Erythroblast (primary cell): ENCODE data around the gene TCERG1L.

Source experiments
- DNase-seq, 2 experiments: peaks; one replicate each; lab custom pipeline; 2025; lab: John Stamatoyannopoulos, UW
- GATA1 ChIP-seq: IDR thresholded peaks from 2 replicates; pipeline ENCODE4 v1.6.1; 2011; ENCODE audit warnings: low read depth, mild to moderate bottlenecking, control low read depth, low read length, moderate library complexity
- POLR2A ChIP-seq: IDR thresholded peaks from 2 replicates; pipeline ENCODE4 v1.6.1; 2011; ENCODE audit warnings: mild to moderate bottlenecking, low read length

Gene TCERG1L

GRCh38 chr10:131310142-131310541, 1.4 kb downstream of the TCERG1L start:
- TF ChIP-seq GATA1 (no peak), POLR2A (no peak)
- no peak for DNase-seq

DNA sequence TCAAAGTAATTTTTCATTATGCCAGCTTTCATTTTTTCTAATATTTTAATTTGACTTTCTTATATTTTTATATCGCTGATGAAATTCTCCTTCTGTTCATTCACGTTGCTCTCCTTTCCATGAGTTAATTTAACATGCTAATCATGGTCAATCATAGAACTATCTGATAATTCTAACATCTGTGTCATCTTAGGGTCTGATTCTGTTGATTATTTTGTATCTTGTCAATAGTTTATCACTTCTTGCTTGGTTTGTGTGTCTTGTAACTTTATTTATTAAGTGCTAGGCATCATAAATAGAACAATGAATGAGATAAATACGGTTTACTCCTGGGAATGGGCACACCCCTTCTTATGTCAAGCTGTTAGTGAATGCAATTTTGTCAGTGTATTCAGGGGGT, 11.0 kb downstream of the TCERG1L start:
- DNase-seq: no peak
- TF ChIP-seq POLR2A (no peak), GATA1 (no peak)

DNA sequence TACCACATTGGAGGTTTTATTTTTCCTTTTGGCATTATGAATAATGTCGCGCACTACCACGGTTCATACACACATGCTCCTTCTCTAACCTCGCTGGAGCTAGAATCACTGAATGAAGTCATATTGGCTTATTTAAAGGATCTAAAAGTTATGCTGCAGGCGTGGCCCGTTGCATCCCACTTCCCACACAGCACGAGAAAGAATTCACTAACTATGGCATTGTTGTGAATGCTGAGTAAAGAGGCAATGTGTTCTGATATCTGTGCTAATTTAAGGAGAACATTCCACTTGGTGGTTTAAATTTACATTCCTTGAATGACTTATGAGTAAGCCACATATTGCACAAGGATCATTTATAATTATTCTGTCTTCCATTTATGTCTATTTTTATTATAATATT, 20.7 kb downstream of the TCERG1L start:
- no peak for DNase-seq
- TF ChIP-seq GATA1: no peak
- no peak for TF ChIP-seq POLR2A

DNA sequence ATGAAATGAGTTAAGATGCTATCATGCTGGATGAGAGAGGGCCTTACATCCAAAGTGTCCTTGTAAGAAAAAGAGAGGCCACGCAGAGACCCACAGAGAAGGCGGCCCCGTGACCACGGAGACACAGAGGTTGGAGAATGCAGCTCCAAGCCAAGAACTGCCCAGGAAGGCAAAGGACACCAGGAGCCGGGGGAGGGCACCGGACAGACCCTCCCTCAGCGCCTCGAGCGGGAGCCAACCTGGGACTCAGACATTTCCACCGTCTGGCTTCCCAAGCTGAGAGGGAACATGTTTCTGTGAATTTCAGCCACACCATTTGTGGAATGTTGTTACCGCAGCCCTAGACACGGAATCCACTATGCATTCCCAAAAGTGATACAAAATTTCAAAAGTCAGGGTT, 22.9 kb downstream of the TCERG1L start:
- DNase-seq: no peak
- TF ChIP-seq POLR2A (no peak), GATA1 (no peak)

DNA sequence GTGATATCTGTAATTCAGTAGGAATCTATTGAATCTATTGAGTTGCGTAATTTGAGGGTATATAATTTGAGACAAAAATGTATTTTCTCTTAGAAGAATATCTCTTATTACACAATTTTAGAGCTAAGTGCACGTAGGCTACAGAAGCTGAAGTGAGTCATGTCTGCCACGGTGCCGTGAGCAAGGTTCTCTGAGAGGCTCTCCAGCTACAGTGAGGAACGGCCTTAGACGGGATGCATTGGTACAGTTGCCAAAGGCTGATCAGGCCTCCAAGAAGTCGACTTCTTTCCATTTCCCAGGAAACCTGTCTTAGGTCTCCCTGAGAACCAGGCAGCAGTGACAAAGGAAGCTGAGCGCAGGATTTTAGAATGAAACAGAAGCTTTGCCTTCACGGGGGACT, 28.6 kb downstream of the TCERG1L start:
- TF ChIP-seq GATA1: no peak
- no peak for TF ChIP-seq POLR2A
- DNase-seq: no peak

DNA sequence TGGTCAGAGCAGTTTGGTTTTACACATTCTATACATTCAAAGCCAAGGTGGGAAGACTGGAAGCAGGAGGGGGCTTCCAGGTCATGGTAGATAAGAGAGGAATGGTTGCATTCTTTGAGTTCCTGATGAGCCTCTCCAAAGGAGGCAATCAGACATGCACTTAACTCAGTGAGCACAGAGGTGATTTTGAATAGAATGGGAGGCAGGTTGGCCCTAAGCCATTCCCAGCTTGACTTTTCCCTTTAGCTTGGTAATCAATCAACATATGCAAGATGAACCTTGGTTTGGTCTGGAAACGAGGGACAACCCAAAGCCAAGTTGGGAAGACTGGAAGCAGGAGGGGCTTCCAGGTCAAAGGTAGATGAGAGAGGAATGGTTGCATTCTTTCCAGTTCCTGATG, 31.4 kb downstream of the TCERG1L start:
- DNase-seq: no peak
- TF ChIP-seq GATA1: no peak
- TF ChIP-seq POLR2A: no peak

DNA sequence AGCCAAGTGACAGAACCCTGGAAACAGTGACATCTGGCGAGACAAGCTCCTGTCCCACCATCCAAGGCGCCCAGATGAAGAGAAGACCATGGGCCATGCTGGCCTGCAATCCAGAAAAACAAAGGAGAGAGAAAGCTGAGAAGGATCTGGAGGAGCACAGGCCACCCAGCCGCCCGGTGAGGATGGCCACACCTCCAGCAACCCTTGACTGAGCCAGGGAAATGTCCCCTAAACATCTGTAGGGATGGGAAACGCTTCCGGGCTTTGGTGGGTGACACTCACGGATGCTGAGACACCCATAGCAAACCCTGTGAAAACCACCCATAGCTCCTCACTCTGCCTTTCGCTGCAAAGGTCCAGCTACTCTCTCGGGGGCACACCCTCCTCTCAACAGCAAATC, 32.0 kb downstream of the TCERG1L start:
- DNase-seq: no peak
- TF ChIP-seq GATA1 (no peak), POLR2A (no peak)

- DNase-seq: no peak
- TF ChIP-seq GATA1 (no peak), POLR2A (no peak)
Measured at GRCh38 chr10:131277969-131278368, 33.6 kb downstream of the TCERG1L start.

- no peak for DNase-seq
- TF ChIP-seq GATA1: no peak
- no peak for TF ChIP-seq POLR2A
Measured at GRCh38 chr10:131277278-131277677, 34.2 kb downstream of the TCERG1L start.

GRCh38 chr10:131275691-131276090, 35.8 kb downstream of the TCERG1L start:
- DNase-seq: no peak
- TF ChIP-seq POLR2A (no peak), GATA1 (no peak)

GRCh38 chr10:131274883-131275282, 36.6 kb downstream of the TCERG1L start:
- no peak for TF ChIP-seq GATA1
- TF ChIP-seq POLR2A: no peak
- no peak for DNase-seq

- TF ChIP-seq POLR2A: no peak
- no peak for TF ChIP-seq GATA1
- no peak for DNase-seq
Measured at GRCh38 chr10:131274133-131274880, 37.2 kb downstream of the TCERG1L start.

DNA sequence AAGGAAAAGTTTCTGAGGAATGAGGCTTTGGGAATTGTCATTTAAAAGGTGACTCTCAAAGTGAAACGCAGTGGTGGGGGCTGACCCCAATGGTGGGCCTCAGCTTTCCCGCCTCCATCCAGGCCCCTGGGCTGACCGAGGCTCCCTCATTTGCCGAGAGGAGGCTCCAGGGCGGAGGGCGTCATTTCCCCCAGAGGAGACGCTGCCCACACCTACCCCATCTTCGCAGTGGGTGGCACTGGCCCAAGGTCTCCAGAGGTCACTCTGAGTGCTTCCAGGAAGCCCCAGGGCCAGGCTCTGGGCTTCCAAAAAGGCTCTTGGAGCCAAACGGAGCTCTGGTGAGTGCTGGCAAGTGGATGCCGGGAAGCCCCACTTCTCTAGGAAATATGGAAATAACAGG, 38.0 kb downstream of the TCERG1L start:
- DNase-seq: no peak
- no peak for TF ChIP-seq GATA1
- TF ChIP-seq POLR2A: no peak

DNA sequence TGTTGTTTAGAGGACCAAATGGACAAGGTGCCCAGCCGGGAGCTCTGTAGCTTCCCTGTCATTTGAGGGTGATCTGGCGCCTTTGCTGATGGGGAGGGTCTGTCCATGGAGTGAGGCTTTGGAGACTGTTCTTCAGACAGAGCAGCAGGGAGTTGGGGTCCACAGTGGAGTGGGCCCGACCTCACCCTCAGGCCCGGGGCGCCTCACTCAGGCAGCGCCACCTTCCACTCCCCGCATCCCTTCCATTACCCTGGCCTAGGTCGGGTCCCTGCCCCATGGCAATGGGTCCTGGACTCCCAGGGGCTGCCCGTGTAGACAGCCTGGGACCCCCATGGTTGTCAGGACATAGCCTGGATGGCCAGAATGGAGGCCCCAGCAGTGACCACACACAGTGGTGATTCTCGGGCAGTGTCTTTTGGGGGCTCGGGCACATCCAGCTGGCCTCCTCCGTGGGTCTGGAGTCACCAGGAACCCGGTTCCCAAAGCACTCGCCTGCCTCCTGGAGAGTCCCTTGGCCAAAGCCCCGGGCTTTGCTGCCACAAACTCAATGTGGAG, 38.5 kb downstream of the TCERG1L start:
- no peak for DNase-seq
- TF ChIP-seq POLR2A (no peak), GATA1 (no peak)

GRCh38 chr10:131271966-131272365, 39.6 kb downstream of the TCERG1L start:
- TF ChIP-seq GATA1: no peak
- TF ChIP-seq POLR2A: no peak
- no peak for DNase-seq
